ENCODE measurements around the gene FBXL20. TPM values are rescaled to one million over a fixed set of nuclear protein-coding genes. Genes with fewer than 3 reads are reported as not detected.
A peak's percentile ranks its signal among the peaks of the same experiment; 100 is the strongest.

Gene FBXL20
- total RNA-seq, 1 experiment from 2014 or later: 9.7 TPM

DNA sequence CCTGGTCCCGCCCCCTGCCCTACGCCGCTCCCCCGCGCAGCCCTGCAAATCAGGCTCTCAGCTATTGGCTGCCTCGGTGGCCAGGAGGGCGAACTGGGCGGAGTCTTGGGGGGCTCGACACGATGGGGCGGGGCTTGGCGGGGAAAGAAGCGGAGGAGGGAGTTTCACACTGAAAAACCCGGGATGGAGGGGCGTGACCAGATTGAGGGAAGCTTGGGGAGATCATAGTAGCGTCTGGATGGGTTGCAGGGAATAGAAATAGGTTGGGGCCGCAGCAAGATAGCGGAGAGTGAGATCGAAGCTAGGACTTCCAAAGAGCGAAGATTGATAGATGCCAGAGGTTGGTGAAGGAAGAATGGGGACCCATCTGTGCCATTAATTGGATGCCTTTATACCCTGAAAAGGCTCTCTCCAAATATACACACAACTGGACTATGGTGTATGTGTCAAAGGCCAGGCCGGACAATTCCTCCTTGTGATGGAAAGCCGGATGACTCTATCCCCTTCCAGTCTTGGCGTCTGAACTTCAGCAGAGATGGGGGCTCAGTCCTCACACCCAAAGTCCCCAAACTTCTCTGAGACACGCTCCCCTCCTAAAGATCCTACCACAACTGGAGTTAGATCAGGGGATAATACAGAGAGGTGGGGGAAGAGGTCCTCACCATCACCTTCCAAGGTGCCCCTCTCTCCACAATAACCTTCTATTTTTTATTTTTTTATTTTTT, 175.3 kb downstream of the FBXL20 start:
- Mint-ChIP-seq H3K4me1 (peaks cover 11% of the 10 kb centered on the region), H3K9me3 (no peaks in the 10 kb centered on the region), H3K27me3 (ENCODE audit: low read depth) (peaks cover 45% of the 10 kb centered on the region), H3K27ac (peak overlapping the region; percentile 26; the same call in 1 of the 2 replicates), H3K36me3 (no peaks in the 10 kb centered on the region), H3K4me3 (peak overlapping the region; percentile 56)
- DNase-seq (ENCODE audit: low spot score) (peak; percentile 98), ATAC-seq (peak; percentile 96)
- TF ChIP-seq MXD4 (CRISPR knock-in tag; IDR thresholded peaks at IDR 0.05; ENCODE audit: borderline replicate concordance) (no peak), SP1 (CRISPR knock-in tag; conservative IDR thresholded peaks at IDR 0.05) (peak; percentile 76), NFYB (CRISPR knock-in tag; conservative IDR thresholded peaks at IDR 0.05; ENCODE audit: low read depth) (0 out of 2 replicates have a peak, but pooled peaks have one; percentile 3)
- TF ChIP-seq, protein P1, sequence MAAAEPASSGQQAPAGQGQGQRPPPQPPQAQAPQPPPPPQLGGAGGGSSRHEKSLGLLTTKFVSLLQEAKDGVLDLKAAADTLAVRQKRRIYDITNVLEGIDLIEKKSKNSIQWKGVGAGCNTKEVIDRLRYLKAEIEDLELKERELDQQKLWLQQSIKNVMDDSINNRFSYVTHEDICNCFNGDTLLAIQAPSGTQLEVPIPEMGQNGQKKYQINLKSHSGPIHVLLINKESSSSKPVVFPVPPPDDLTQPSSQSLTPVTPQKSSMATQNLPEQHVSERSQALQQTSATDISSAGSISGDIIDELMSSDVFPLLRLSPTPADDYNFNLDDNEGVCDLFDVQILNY (CRISPR knock-in tag; IDR thresholded peaks at IDR 0.05): 0 out of 2 replicates have a peak, but pooled peaks have one; percentile 32
- TF ChIP-seq, protein P2, sequence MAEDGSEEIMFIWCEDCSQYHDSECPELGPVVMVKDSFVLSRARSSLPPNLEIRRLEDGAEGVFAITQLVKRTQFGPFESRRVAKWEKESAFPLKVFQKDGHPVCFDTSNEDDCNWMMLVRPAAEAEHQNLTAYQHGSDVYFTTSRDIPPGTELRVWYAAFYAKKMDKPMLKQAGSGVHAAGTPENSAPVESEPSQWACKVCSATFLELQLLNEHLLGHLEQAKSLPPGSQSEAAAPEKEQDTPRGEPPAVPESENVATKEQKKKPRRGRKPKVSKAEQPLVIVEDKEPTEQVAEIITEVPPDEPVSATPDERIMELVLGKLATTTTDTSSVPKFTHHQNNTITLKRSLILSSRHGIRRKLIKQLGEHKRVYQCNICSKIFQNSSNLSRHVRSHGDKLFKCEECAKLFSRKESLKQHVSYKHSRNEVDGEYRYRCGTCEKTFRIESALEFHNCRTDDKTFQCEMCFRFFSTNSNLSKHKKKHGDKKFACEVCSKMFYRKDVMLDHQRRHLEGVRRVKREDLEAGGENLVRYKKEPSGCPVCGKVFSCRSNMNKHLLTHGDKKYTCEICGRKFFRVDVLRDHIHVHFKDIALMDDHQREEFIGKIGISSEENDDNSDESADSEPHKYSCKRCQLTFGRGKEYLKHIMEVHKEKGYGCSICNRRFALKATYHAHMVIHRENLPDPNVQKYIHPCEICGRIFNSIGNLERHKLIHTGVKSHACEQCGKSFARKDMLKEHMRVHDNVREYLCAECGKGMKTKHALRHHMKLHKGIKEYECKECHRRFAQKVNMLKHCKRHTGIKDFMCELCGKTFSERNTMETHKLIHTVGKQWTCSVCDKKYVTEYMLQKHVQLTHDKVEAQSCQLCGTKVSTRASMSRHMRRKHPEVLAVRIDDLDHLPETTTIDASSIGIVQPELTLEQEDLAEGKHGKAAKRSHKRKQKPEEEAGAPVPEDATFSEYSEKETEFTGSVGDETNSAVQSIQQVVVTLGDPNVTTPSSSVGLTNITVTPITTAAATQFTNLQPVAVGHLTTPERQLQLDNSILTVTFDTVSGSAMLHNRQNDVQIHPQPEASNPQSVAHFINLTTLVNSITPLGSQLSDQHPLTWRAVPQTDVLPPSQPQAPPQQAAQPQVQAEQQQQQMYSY (CRISPR knock-in tag; IDR thresholded peaks at IDR 0.05): peak; percentile 63
- ChIA-PET CTCF (interaction anchor here (0.6 to 1.4 kb wide), 21 partner anchors 8 to 407 kb away, joined by 3 to 67 read pairs (median 4); partner anchors contain the start of genes ARL5C and RPL19), POLR2A (interaction anchor here (0.5 to 1.1 kb wide), 6 partner anchors 14 to 92 kb away, joined by 3 to 5 read pairs (median 3); partner anchors contain the start of gene RPL19)

- Mint-ChIP-seq H3K36me3 (no peaks in the 10 kb centered on the region), H3K27ac (peak within 1 kb of the TSS; percentile 26; the same call in 1 of the 2 replicates), H3K4me3 (peak within 1 kb of the TSS; percentile 80), H3K4me1 (peaks cover 11% of the 10 kb centered on the region), H3K9me3 (no peaks in the 10 kb centered on the region), H3K27me3 (ENCODE audit: low read depth) (peaks cover 45% of the 10 kb centered on the region)
- ChIA-PET POLR2A (interaction anchor here (0.5 to 1.1 kb wide), 5 partner anchors 15 to 63 kb away, joined by 3 to 5 read pairs (median 3); partner anchors contain the start of gene RPL19), CTCF (interaction anchor here (0.6 to 1.4 kb wide), 21 partner anchors 8 to 407 kb away, joined by 3 to 67 read pairs (median 4); partner anchors contain the start of genes ARL5C and RPL19)
- ATAC-seq (peak; percentile 6), DNase-seq (ENCODE audit: low spot score) (no peak)
- TF ChIP-seq, protein P1 (CRISPR knock-in tag; IDR thresholded peaks at IDR 0.05): no peak
- no peak for TF ChIP-seq MXD4 (CRISPR knock-in tag; IDR thresholded peaks at IDR 0.05; ENCODE audit: borderline replicate concordance)
- no peak for TF ChIP-seq OVOL2 (CRISPR knock-in tag; IDR thresholded peaks at IDR 0.05; ENCODE audit: borderline replicate concordance)
- no peak for TF ChIP-seq RELA (CRISPR knock-in tag; IDR thresholded peaks at IDR 0.05; ENCODE audit: borderline replicate concordance)
- TF ChIP-seq GRHL2 (CRISPR knock-in tag; IDR thresholded peaks at IDR 0.05; ENCODE audit: insufficient replicate concordance, severe bottlenecking): no peak
- TF ChIP-seq, protein P3, sequence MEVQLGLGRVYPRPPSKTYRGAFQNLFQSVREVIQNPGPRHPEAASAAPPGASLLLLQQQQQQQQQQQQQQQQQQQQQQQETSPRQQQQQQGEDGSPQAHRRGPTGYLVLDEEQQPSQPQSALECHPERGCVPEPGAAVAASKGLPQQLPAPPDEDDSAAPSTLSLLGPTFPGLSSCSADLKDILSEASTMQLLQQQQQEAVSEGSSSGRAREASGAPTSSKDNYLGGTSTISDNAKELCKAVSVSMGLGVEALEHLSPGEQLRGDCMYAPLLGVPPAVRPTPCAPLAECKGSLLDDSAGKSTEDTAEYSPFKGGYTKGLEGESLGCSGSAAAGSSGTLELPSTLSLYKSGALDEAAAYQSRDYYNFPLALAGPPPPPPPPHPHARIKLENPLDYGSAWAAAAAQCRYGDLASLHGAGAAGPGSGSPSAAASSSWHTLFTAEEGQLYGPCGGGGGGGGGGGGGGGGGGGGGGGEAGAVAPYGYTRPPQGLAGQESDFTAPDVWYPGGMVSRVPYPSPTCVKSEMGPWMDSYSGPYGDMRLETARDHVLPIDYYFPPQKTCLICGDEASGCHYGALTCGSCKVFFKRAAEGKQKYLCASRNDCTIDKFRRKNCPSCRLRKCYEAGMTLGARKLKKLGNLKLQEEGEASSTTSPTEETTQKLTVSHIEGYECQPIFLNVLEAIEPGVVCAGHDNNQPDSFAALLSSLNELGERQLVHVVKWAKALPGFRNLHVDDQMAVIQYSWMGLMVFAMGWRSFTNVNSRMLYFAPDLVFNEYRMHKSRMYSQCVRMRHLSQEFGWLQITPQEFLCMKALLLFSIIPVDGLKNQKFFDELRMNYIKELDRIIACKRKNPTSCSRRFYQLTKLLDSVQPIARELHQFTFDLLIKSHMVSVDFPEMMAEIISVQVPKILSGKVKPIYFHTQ (CRISPR knock-in tag; IDR thresholded peaks at IDR 0.05): no peak
- no peak for TF ChIP-seq PREB (CRISPR knock-in tag; IDR thresholded peaks at IDR 0.05; ENCODE audit: borderline replicate concordance)
- TF ChIP-seq MYBL2 (CRISPR knock-in tag; IDR thresholded peaks at IDR 0.05): 0 out of 2 replicates have a peak, but pooled peaks have one; percentile 12
- TF ChIP-seq ELF4 (CRISPR knock-in tag; IDR thresholded peaks at IDR 0.05; ENCODE audit: low read depth): no peak
- TF ChIP-seq NFYB (CRISPR knock-in tag; conservative IDR thresholded peaks at IDR 0.05; ENCODE audit: low read depth): 0 out of 2 replicates have a peak, but pooled peaks have one; percentile 2
- 0 out of 2 replicates have a peak, but pooled peaks have one; percentile 22 for TF ChIP-seq E2F4 (CRISPR knock-in tag; IDR thresholded peaks at IDR 0.05; ENCODE audit: borderline replicate concordance, low read depth)
- no peak for TF ChIP-seq GABPB1 (CRISPR knock-in tag; IDR thresholded peaks at IDR 0.05)
- TF ChIP-seq SMAD4 (CRISPR knock-in tag; IDR thresholded peaks at IDR 0.05): no peak
- peak; percentile 35; the same call in 1 of the 2 replicates for TF ChIP-seq HMGXB4 (CRISPR knock-in tag; IDR thresholded peaks at IDR 0.05)
- TF ChIP-seq NR2C2 (CRISPR knock-in tag; IDR thresholded peaks at IDR 0.05): no peak
These were observed 176.0 kb downstream of the FBXL20 start, which contains the start of gene STAC2 for GRCh38 chr17:39225308-39225958. STAC2 (minus strand) TSS chr17:39225945; CDS start chr17:39225502, 443 bp downstream.

Measured in WTC11 (cell line).